HG02852 (cell line): ENCODE measurements around the gene DNAH9.

Source experiments
- ATAC-seq: cut with Tn5 transposase; IDR thresholded peaks from one replicate; pipeline ENCODE4 v1.9.1; 2021; ENCODE audit warnings: mild to moderate bottlenecking, moderate library complexity; ENCODE audit not compliant: unreplicated experiment

The DNAH9 gene, protein sequence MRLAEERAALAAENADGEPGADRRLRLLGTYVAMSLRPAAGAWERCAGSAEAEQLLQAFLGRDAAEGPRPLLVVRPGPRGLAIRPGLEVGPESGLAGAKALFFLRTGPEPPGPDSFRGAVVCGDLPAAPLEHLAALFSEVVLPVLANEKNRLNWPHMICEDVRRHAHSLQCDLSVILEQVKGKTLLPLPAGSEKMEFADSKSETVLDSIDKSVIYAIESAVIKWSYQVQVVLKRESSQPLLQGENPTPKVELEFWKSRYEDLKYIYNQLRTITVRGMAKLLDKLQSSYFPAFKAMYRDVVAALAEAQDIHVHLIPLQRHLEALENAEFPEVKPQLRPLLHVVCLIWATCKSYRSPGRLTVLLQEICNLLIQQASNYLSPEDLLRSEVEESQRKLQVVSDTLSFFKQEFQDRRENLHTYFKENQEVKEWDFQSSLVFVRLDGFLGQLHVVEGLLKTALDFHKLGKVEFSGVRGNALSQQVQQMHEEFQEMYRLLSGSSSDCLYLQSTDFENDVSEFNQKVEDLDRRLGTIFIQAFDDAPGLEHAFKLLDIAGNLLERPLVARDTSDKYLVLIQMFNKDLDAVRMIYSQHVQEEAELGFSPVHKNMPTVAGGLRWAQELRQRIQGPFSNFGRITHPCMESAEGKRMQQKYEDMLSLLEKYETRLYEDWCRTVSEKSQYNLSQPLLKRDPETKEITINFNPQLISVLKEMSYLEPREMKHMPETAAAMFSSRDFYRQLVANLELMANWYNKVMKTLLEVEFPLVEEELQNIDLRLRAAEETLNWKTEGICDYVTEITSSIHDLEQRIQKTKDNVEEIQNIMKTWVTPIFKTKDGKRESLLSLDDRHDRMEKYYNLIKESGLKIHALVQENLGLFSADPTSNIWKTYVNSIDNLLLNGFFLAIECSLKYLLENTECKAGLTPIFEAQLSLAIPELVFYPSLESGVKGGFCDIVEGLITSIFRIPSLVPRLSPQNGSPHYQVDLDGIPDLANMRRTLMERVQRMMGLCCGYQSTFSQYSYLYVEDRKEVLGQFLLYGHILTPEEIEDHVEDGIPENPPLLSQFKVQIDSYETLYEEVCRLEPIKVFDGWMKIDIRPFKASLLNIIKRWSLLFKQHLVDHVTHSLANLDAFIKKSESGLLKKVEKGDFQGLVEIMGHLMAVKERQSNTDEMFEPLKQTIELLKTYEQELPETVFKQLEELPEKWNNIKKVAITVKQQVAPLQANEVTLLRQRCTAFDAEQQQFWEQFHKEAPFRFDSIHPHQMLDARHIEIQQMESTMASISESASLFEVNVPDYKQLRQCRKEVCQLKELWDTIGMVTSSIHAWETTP (N-terminal part only)

GRCh38 chr17:11598274-11599221 is at the start of gene DNAH9:
Gene DNAH9 (plus strand): TSS chr17:11598470. CDS start chr17:11598499, 29 bp downstream.
- ATAC-seq, result no peak

DNA sequence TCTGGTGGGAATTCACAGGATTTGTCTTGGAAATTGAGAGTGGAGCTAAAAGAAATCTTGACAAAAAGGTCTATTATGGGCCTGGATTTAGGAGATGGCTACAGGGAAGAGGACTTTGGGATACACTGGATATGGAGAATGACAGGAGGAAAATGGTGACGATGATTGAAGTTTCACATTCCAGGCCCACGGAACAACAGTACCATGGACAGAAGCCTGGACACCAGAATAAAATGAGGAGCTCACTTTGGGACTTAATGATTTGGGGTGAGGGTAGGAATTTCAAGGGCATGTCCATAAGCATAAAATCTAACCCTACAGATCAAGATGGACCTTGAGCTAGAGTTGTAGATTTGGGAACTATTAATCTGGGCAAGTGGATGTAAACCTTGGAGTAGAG is 47.8 kb upstream of the DNAH9 start:
- no peak for ATAC-seq

DNA sequence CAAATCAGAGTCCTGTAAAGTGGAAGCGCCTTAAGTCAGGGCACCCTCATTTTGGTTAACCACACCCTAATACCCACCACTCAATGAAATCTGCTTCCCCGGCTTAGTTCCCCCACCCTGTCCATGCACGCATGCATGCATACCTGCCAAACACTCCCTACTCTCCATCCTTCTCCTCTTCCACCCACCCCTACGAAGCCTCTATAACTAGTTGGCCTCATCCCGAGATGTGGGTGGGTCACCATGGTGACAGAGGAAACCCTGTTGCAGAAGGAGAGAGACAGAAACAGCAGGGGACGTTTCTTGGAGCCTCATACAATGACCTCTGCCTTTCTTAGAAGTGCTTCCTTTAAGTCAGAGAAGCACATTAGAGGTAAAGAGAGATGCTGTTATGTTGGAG is 46.8 kb upstream of the DNAH9 start:
- no peak for ATAC-seq

DNA sequence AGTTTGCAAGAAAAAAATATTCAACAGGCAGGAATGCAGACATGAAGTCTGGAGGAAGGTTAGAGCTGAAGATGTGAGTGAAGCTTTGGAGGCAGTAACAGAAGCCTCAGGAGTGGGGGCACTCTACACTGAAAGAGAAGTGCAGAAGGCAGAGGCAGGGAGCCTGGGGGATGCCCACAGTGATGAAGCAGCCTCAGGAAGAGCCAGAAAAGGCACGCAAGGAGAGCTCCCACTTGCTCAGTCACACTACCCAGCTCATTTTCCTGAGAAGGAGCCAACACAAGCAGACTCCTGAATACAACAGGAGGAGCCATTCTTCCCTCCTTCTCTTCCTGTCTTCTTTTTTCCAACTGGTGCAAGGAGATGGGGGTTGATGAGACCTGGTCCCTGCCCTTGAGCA is 45.1 kb upstream of the DNAH9 start:
- ATAC-seq, result no peak

GRCh38 chr17:11554042-11554441 is 44.2 kb upstream of the DNAH9 start:
- no peak for ATAC-seq

DNA sequence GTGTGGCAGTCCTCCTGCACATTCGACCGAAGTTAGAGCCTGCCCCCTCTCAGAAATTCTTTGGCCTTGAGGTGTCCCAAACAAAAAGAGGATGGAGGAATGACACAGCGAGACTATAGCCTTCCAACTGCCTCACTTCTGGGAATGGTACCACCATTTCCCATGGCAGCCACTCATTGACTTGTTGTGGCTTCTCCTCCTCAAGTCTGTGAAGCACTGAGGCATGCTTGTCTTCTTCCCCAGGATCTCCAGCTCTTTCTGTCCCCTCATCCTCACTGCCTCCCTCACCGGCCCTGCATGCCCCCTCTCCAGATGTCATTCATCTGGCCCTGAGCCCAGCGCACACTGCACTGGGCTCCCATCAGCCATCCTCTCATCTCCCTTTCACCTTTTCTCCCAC is 43.7 kb upstream of the DNAH9 start:
- no peak for ATAC-seq

GRCh38 chr17:11555530-11555929 is 42.7 kb upstream of the DNAH9 start:
- no peak for ATAC-seq

DNA sequence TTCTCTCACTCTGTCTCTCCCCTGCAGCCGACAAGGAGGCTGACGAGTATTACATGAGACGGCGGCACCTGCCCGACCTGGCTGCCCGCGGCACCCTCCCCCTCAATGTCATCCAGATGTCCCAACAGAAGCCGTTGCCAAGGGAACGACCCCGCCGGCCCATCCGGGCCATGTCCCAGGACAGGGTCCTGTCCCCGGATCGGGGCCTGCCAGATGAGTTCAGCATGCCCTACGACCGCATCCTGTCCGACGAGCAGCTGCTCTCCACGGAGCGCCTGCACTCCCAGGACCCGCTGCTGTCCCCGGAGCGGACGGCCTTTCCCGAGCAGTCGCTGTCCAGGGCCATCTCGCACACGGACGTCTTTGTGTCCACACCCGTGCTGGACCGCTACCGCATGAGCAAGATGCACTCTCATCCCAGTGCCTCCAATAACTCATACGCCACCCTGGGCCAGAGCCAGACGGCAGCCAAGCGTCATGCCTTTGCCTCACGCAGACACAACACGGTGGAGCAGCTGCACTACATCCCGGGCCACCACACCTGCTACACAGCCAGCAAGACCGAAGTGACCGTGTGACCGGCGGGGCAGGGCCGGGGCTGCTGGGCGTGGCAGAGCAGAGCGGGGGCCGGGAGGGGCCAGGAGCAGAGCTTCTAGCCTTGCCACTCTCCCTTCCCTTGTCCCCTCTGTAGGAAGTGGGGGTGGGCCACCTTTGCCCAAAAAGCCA is 40.4 kb upstream of the DNAH9 start:
- ATAC-seq, result no peak

- no peak for ATAC-seq
Measured at GRCh38 chr17:11558681-11559234, 39.5 kb upstream of the DNAH9 start.

DNA sequence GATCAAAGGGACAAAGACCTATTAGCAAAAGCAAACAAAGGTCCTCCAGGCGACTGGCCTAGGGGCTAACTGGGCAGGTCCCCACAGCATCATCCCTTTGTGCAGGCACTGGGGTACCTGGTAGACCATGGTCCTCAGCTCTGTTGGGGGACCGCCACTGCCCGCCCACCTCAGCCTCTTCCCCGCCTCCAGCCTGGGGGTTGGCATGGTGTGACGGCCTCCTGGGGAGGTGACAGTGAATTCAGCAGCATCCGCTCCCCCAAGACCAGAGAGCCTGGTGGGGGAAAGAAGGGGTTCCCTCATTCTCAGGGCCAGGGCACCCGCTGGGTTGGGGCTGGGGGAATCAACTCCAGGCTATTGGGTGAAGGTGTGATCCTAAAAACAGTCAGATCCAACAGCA is 38.7 kb upstream of the DNAH9 start:
- no peak for ATAC-seq

DNA sequence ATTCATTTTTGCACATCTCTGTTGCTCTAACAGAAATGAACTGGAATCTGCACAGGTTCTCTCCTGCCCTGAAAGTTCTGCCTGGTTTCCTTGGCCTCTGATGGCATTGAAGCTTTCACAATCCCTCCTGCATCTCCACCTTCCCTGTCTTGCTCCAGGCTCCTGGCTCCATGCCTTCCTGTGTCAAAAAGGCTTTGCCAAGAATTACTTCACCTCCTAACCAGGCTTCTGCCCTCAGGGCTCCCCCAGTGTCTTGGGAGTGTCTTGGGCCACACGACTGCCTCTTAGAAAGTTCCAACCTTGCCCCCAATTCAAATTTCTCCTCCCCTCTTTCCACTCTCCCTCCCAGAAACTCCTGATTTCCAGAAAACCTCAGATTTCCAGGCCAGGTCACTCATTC is 37.0 kb upstream of the DNAH9 start:
- ATAC-seq, result no peak

DNA sequence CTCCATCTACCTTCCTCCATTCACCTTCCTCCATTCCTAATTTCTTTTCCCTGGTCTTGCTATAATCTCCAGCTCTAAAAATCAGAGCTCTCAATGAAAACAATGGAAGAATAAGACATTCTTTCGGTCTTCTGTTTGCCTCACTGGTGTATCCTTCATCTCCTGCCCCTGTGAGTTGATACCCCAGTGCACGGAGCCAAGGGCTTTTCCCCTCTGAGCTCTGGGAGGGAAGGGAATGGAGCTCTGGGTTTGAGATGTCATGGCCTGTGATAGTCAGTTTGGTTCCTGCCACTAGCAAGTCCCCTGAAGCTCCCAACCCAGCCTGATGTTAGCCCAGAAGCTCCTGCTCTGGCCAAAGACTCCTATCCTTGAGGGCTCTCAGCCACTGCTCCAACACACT is 36.6 kb upstream of the DNAH9 start:
- ATAC-seq, result no peak

DNA sequence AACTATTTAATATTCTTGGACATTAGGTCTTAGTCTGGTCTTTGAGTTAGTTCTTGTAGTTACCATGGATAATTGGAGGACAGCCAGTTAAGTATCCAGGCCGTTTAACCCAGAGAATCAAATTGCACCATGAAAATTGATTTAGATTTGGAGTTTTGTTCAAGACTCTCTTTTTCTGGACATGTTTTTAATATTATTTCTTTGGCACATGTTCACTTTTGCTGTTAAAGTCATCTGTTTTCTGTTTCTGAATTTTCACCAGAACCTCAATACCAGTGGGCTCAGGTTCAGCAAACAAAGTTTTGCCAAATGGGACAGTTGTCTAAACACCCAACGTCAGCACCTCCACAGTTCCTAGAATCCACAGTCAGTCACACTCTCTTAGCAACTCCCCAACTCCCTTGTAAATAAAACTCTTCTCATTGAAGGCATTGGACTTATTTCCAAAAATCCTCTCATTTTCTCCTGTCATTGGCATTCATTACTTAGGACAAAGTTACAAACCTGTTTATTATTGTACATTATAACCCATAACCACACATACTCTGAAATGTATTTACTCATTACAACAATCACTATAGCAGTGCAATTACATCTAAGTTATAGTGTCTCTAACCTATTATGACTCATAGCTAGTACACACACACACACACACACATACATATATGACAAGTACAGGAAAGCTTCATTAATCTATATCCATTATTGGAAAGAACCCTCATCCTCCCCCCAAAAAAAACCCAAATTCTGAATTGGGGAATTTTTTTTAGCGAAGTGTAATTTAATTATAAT is 33.5 kb upstream of the DNAH9 start:
- no peak for ATAC-seq

- ATAC-seq, result no peak
Measured at GRCh38 chr17:11565591-11565990, 32.7 kb upstream of the DNAH9 start.

DNA sequence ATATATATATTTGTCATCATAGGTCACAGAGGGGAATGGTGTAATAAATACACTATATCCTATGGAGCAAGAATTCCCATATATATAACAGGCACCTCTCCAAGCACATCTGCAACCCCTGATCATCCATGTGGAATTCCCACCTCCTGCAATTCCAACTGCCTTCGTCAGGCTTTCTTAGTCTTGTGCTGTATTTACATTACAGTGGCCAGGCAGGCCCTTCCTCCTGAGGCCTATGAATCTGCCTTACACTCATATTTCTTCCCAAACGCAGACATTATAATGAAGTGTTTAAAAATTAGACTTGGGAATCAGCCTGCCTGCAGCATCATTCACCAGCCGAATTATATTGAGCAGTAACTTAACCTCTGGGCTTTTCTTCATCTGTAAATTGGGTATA is 19.3 kb upstream of the DNAH9 start:
- ATAC-seq, result no peak

GRCh38 chr17:11580677-11581076 is 17.6 kb upstream of the DNAH9 start:
- ATAC-seq, result no peak

DNA sequence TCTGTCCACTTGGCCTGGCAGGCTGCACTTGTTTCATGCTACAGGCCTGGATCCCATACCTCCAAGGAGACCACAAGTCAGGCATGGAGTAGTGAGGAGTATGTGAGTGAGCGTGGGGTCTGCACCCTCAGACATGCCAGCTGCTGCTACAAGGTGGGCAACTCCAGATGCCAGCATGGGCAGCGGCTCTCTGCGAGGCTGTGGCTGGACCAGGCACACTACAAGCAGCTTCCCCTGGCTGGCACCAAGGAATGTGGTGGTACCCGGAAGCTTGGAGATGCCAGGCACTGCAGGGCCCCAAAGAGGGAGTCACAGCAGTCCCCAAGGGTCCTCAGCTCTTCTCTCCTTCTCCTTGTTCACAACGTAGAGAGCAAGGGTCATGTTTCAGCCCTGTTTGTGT is 16.1 kb upstream of the DNAH9 start:
- ATAC-seq, result no peak

DNA sequence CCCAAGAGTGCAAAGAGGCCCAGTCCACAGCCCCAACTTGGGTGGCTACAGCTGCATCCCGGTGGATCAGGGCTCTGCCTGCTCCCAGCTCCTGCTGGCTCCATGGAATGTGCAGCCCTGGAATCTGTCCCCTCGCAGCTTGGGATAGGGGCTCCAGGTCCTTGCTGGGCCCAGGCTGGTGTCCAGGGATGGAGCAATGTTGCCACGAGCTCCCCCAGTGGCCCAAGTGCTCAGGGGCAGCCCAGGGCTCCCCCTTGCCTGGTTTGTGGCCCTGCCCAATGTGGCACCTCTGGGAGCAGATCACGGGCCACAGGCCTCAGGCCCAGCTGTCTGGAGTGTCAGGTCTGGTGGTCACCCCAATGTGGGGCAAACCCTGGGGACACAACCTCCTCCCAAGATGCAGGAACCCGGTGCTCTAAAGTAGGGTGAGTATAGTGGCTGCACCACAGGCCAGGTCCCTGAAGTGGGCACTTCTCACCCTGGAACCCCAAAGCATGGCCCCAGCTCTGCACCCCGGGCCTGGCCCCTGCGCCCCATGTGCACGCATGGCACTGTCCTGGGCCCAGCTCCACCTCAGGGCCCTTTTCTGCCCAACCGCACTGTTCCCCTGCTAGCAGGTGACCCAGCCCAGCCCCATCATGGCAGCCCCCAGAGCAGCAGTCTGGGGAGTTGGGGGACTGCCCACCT is 14.8 kb upstream of the DNAH9 start:
- no peak for ATAC-seq
